CD4-positive, alpha-beta T cell (primary cell): ENCODE results near the gene NOX1. TPM values are rescaled to one million over a fixed set of nuclear protein-coding genes. Genes with fewer than 3 reads are reported as not detected.

Experiments used
- ATAC-seq: fragments of 200-7000 bp; cut with Tn5 transposase; one replicate; pipeline ENCODE4 v1.10.0; 2022; ENCODE audit warnings: mild to moderate bottlenecking; ENCODE audit not compliant: poor library complexity
- CTCF ChIA-PET: fragments of 350-600 bp; sonication (Branson Sonifier 250); formaldehyde crosslinking; loops from one replicate; lab custom pipeline; 2021; ENCODE audit warnings: antibody characterized with exemption, inconsistent platforms; lab: Charles Lee
- POLR2A ChIA-PET: fragments of 350-600 bp; sonication (Branson Sonifier 250); formaldehyde crosslinking; loops from one replicate; lab custom pipeline; 2021; ENCODE audit warnings: antibody characterized with exemption, inconsistent platforms; lab: Charles Lee
- DNase-seq, 14 experiments: peaks; one replicate each; pipeline ENCODE4 v3.0.0-alpha.2; 2013 to 2020; ENCODE audit warnings: mixed read lengths in 2 of 14
- H3K27ac ChIP-seq, 2 donors: one replicate each; pipeline versions ENCODE4 v1.5.1 to v1.7.0; 2013; ENCODE audit warnings: low read length in 2 of 2, low read depth in 1 of 2, mild to moderate bottlenecking in 1 of 2
- H3K27me3 ChIP-seq, 2 experiments: 1 replicate in 1 of 2; 2 replicates in 1 of 2; pipeline versions ENCODE4 v1.6.1 to v1.7.0; 2013; ENCODE audit warnings: low read length in 2 of 2, control low read depth in 1 of 2, mild to moderate bottlenecking in 1 of 2, moderate library complexity in 1 of 2; ENCODE audit not compliant: insufficient read depth in 2 of 2, control insufficient read depth in 1 of 2
- H3K36me3 ChIP-seq: one replicate; pipeline ENCODE4 v1.6.1; 2013; ENCODE audit warnings: low read length, control low read depth; ENCODE audit not compliant: insufficient read depth
- H3K4me1 ChIP-seq: one replicate; pipeline ENCODE4 v1.6.1; 2013; ENCODE audit warnings: low read length, control low read depth; ENCODE audit not compliant: insufficient read depth
- H3K4me3 ChIP-seq: one replicate; pipeline ENCODE4 v1.5.1; 2013; ENCODE audit warnings: mild to moderate bottlenecking, low read length, moderate library complexity
- H3K9me3 ChIP-seq, 2 experiments: 1 replicate in 1 of 2; 2 replicates in 1 of 2; pipeline versions ENCODE4 v1.6.1 to v1.7.0; 2013; ENCODE audit warnings: low read length in 2 of 2, mild to moderate bottlenecking in 2 of 2, control low read depth in 1 of 2, moderate library complexity in 1 of 2; ENCODE audit not compliant: control insufficient read depth in 1 of 2, insufficient read depth in 1 of 2
- H3K27ac Mint-ChIP-seq: one replicate; pipeline ENCODE4 v1.8.0; 2020; ENCODE audit warnings: mixed read lengths
- H3K27me3 Mint-ChIP-seq: one replicate; pipeline ENCODE4 v1.8.0; 2021; ENCODE audit warnings: mixed read lengths
- H3K36me3 Mint-ChIP-seq: one replicate; pipeline ENCODE4 v1.8.0; 2021; ENCODE audit warnings: low read depth, mixed read lengths
- H3K4me1 Mint-ChIP-seq: one replicate; pipeline ENCODE4 v1.8.0; 2021; ENCODE audit warnings: low read depth, mixed read lengths
- H3K4me3 Mint-ChIP-seq: one replicate; pipeline ENCODE4 v1.8.0; 2020; ENCODE audit warnings: mild to moderate bottlenecking, mixed read lengths
- H3K9me3 Mint-ChIP-seq: one replicate; pipeline ENCODE4 v1.8.0; 2020; ENCODE audit warnings: mixed read lengths
- CTCF ChIP-seq: fragments of 200-600 bp; IDR thresholded peaks from one replicate; pipeline ENCODE4 v1.8.0; 2022; ENCODE audit warnings: antibody characterized with exemption, mild to moderate bottlenecking
- intact Hi-C, 2 experiments: fragments of 100-400 bp; cut with DNase I in 1 of 2; cut with micrococcal nuclease in 1 of 2; formaldehyde crosslinking; loops; one replicate each; pipeline versions ENCODE4 v1.15.1 to v1.9.0; 2023 to 2025; cut with DNase I, micrococcal nuclease
- total RNA-seq, 174 experiments: library from RNA in 2 of 174; stranded (reverse) in 2 of 174; gene quantifications; one replicate each; pipeline ENCODE4 v1.2.3 and lab custom pipeline; 2021 to 2026

Gene NOX1
- total RNA-seq, 2 experiments from 2014 or later: 0.36 TPM; not detected in 1

GRCh38 chrX:100864657-100865391 is 9.3 kb downstream of the NOX1 start:
- H3K36me3 Mint-ChIP-seq: no peaks in the 10 kb centered on the region
- Histone ChIP-seq H3K4me3 (no peak overlapping the region), H3K4me1 (no peaks in the 10 kb centered on the region), H3K9me3 (no peaks in the 10 kb centered on the region), H3K27me3 (no peaks in the 10 kb centered on the region), H3K36me3 (no peaks in the 10 kb centered on the region), H3K27ac (no peak overlapping the region)
- no peak overlapping the region for H3K27ac Mint-ChIP-seq
- no peak for TF ChIP-seq CTCF
- CTCF ChIA-PET: no interaction called here
- peaks cover 5% of the 10 kb centered on the region for H3K27me3 Mint-ChIP-seq
- intact Hi-C loops: no loop called here
- POLR2A ChIA-PET: no interaction called here
- no peak overlapping the region for H3K4me3 Mint-ChIP-seq
- no peak for ATAC-seq
- no peaks in the 10 kb centered on the region for H3K9me3 Mint-ChIP-seq
- H3K4me1 Mint-ChIP-seq: no peaks in the 10 kb centered on the region
- no peak for DNase-seq

GRCh38 chrX:100863326-100863864 is 10.8 kb downstream of the NOX1 start:
- DNase-seq: no peak
- Mint-ChIP-seq H3K4me3 (no peak overlapping the region), H3K36me3 (no peaks in the 10 kb centered on the region), H3K4me1 (no peaks in the 10 kb centered on the region), H3K27me3 (peaks cover 5% of the 10 kb centered on the region), H3K27ac (no peak overlapping the region), H3K9me3 (no peaks in the 10 kb centered on the region)
- no peaks in the 10 kb centered on the region for H3K27me3 ChIP-seq
- ChIA-PET POLR2A (no interaction called here), CTCF (no interaction called here)
- TF ChIP-seq CTCF: no peak
- no peaks in the 10 kb centered on the region for H3K9me3 ChIP-seq
- no peaks in the 10 kb centered on the region for H3K36me3 ChIP-seq
- H3K27ac ChIP-seq: no peak overlapping the region
- H3K4me3 ChIP-seq: no peak overlapping the region
- no peaks in the 10 kb centered on the region for H3K4me1 ChIP-seq
- no peak for ATAC-seq
- intact Hi-C loops: no loop called here

- H3K27me3 Mint-ChIP-seq: no peaks in the 10 kb centered on the region
- no peaks in the 10 kb centered on the region for H3K36me3 Mint-ChIP-seq
- H3K9me3 Mint-ChIP-seq: no peaks in the 10 kb centered on the region
- Histone ChIP-seq H3K4me3 (no peak overlapping the region), H3K27me3 (no peaks in the 10 kb centered on the region), H3K9me3 (no peaks in the 10 kb centered on the region), H3K36me3 (no peaks in the 10 kb centered on the region), H3K27ac (no peak overlapping the region), H3K4me1 (no peaks in the 10 kb centered on the region)
- ChIA-PET POLR2A (no interaction called here), CTCF (no interaction called here)
- no peak for ATAC-seq
- no peak overlapping the region for H3K4me3 Mint-ChIP-seq
- H3K4me1 Mint-ChIP-seq: no peaks in the 10 kb centered on the region
- intact Hi-C loops: no loop called here
- no peak for DNase-seq
- no peak overlapping the region for H3K27ac Mint-ChIP-seq
- no peak for TF ChIP-seq CTCF
Measured at GRCh38 chrX:100852810-100853209, 21.3 kb downstream of the NOX1 start.
